Natural killer cell treated with Interleukin-12 subunit alpha and Interleukin-12 subunit beta and Interleukin-15 and Interleukin-18, amount 100 ng/mL, for 72 hours (primary cell): Measurements from ENCODE around the gene UBN2. TPM values are rescaled to one million over a fixed set of nuclear protein-coding genes. Genes with fewer than 3 reads are reported as not detected.
"Not testable (repeated sequence)": the region's sequence is repeated elsewhere in the genome, so short reads cannot be mapped to it uniquely, and the experiment has no call there.

Source experiments
- ATAC-seq, 2 donors: fragments of 150-1000 bp; cut with Tn5 transposase in 1 of 2; sonication (Bioruptor Pico), chemical (Tn5 transposase) in 1 of 2; 2 replicates each; pipeline ENCODE4 v1.10.0; 2021
- DNase-seq: peaks from one replicate; pipeline ENCODE4 v3.0.0; 2022; ENCODE audit warnings: low spot score
- H3K27ac Mint-ChIP-seq, 2 donors: 1 replicate in 1 of 2; 2 replicates in 1 of 2; pipeline ENCODE4 v1.8.0; 2022; ENCODE audit warnings: mixed read lengths in 2 of 2, mild to moderate bottlenecking in 1 of 2, moderate library complexity in 1 of 2
- H3K27me3 Mint-ChIP-seq, 2 donors: 1 replicate in 1 of 2; 2 replicates in 1 of 2; pipeline ENCODE4 v1.8.0; 2022; ENCODE audit warnings: mixed read lengths in 2 of 2
- H3K36me3 Mint-ChIP-seq: one replicate; pipeline ENCODE4 v1.8.0; 2022; ENCODE audit warnings: mixed read lengths
- H3K4me1 Mint-ChIP-seq, 2 donors: 1 replicate in 1 of 2; 2 replicates in 1 of 2; pipeline ENCODE4 v1.8.0; 2022; ENCODE audit warnings: low read depth in 2 of 2, mixed read lengths in 2 of 2, mild to moderate bottlenecking in 1 of 2
- H3K4me3 Mint-ChIP-seq: one replicate; pipeline ENCODE4 v1.8.0; 2022; ENCODE audit warnings: mixed read lengths
- H3K9me3 Mint-ChIP-seq: 2 replicates; pipeline ENCODE4 v1.8.0; 2022; ENCODE audit warnings: mixed read lengths
- total RNA-seq, 2 donors: library from RNA; stranded (reverse); gene quantifications; one replicate each; pipeline ENCODE4 v1.2.3, GENCODE V29; 2022

Gene UBN2
- 10 to 100 TPM; 14.7 to 17.9 TPM for total RNA-seq

DNA sequence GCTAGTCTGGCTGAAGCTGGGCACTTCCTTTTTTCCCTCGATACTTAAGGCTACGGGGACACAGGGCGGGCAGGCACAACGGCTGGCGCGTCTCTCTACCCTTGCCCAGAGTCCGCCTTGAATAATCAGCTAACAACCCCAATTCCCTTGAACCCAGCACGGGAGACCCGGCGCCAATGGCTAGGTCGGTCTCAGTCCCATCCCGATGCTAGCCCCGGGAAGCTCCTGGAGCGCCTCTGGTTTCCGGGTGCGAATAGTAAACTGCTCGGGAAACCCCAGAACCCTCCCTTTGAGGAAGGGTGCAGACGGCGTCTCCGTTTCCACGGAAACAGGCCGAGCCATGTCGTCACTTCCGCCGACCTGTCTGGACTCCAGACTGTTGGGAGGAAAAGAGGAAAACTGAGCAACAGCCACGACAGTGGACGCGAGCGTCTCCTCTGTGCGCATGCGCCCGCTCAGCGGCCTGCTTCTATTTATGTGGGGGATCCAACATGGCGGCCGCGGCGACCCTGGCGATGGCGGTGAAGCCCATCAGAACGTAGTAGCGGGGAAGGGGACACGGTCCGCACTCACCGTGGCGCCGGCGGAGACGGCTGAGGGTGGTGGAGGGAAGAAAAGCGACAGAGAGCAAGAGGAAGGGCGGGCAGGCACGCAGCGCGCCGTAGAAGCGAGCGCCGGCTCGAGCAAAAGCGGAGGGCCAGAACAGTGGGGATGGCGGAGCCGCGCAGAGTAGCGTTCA, at the start of gene UBN2:
Gene UBN2, plus strand, starts transcription at position 464 of the 739 bp plus-strand sequence. Its CDS starts 248 bp downstream, at position 712.
- Mint-ChIP-seq H3K27me3 (peaks cover 2 to 18% of the 10 kb centered on the region in 2 donors), H3K27ac (peak within 1 kb of the TSS; percentile 96 to 97), H3K36me3 (peaks cover 4% of the 10 kb centered on the region), H3K9me3 (no peaks in the 10 kb centered on the region), H3K4me1 (peaks cover 19 to 22% of the 10 kb centered on the region in 2 donors), H3K4me3 (peak within 1 kb of the TSS; percentile 100)
- ATAC-seq = peak; percentile 93 to 96
- DNase-seq = peak; percentile 93

DNA sequence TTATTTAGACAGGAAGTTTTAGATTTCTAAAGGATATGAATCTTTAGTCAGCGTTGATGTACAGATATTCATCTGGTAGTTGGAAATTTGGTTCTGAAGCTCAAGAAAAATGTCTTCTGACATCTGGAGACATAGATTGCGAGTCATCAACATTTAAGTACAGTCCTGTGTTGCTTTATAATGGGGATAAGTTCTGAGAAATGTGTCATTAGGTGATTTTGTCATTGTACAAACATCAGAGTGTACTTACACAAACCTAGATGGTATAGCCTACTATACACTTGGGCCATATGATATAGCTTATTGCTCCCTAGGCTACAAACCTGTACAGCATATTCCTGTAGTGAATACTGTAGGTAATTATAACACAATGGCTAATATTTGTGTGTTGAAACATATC, 49.6 kb upstream of the UBN2 start:
- H3K4me1 Mint-ChIP-seq = peaks cover 10 to 17% of the 10 kb centered on the region in 2 donors
- DNase-seq (no peak), ATAC-seq (no peak)
- peaks cover 6% of the 10 kb centered on the region for H3K36me3 Mint-ChIP-seq
- H3K27me3 Mint-ChIP-seq = no peaks in the 10 kb centered on the region
- H3K27ac Mint-ChIP-seq = no peak overlapping the region
- H3K9me3 Mint-ChIP-seq = no peaks in the 10 kb centered on the region
- H3K4me3 Mint-ChIP-seq = no peak overlapping the region

DNA sequence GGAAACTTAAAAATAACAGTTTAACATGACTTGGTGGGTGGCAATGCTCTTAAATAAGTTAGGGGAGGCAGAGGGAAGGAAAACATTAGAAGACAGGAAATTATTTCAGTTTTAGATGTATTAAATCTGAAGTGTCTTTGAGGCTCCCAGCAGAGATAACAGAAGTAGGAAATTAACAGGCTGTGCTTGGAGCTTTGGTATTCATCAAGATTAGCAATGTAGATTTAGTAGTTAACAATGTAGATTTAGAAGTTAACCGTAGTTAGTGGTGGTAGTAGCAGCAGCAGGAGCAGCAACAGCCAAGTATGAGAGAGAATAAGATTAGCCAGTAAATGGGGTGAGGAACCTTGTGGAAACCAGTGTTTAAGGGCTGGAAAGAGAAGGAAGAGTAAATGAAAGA, 48.7 kb upstream of the UBN2 start:
- Mint-ChIP-seq H3K4me3 (no peak overlapping the region), H3K4me1 (peaks cover 10 to 17% of the 10 kb centered on the region in 2 donors), H3K9me3 (no peaks in the 10 kb centered on the region), H3K27me3 (no peaks in the 10 kb centered on the region), H3K27ac (no peak overlapping the region), H3K36me3 (peaks cover 6% of the 10 kb centered on the region)
- ATAC-seq (no peak), DNase-seq (no peak)

DNA sequence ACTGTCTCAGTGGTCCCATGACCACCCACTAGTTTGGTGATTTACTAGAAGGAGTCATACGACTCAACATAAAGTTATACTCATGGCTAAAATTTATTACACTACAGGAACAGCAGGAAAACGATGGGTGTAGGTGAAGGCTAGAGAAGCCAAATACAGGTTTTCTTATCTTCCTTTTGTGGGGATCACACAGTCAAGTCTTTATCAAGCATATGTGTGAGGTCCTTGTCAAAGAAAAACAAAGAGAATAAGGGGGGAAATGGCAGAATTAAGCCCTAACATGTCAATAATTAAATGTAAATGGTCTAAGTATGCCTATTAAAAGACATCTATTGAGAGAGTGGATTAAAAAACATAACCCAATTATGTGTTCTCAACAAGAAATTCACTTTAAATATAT, 47.8 kb upstream of the UBN2 start:
- H3K4me1 Mint-ChIP-seq = peaks cover 10 to 17% of the 10 kb centered on the region in 2 donors

DNA sequence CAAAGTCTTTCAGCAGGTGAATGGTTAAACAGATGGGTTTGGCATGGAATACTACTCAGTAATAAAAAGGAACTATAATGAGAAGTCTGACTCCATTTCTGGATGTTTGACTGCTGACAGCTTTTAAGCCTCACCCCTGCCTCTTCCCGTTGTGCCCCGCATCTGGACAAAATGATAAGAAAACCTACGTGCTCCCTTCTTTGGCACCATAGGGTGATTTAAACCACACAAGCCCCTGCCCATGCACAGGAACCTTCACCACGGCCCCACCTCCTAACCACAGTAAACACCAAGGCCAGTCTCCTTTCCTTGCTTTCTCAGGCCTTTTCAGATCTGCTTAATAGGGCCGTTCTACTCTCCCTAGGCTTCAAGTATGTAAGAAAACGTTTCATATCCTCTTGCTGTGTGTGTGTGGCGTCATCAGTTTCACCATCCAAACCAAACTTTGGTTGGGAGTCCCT, 47.1 kb upstream of the UBN2 start:
- no peak overlapping the region for H3K27ac Mint-ChIP-seq
- DNase-seq (no peak), ATAC-seq (no peak)
- H3K4me3 Mint-ChIP-seq = no peak overlapping the region
- peaks cover 6% of the 10 kb centered on the region for H3K36me3 Mint-ChIP-seq
- H3K4me1 Mint-ChIP-seq = peaks cover 10 to 17% of the 10 kb centered on the region in 2 donors
- no peaks in the 10 kb centered on the region for H3K9me3 Mint-ChIP-seq
- H3K27me3 Mint-ChIP-seq = no peaks in the 10 kb centered on the region

More for the DNA sequence above, 47.8 kb upstream of the UBN2 start:
- no peaks in the 10 kb centered on the region for H3K27me3 Mint-ChIP-seq
- ATAC-seq = no peak
- no peak overlapping the region for H3K4me3 Mint-ChIP-seq
- no peaks in the 10 kb centered on the region for H3K9me3 Mint-ChIP-seq
- peaks cover 6% of the 10 kb centered on the region for H3K36me3 Mint-ChIP-seq
- no peak overlapping the region for H3K27ac Mint-ChIP-seq
- no peak for DNase-seq

DNA sequence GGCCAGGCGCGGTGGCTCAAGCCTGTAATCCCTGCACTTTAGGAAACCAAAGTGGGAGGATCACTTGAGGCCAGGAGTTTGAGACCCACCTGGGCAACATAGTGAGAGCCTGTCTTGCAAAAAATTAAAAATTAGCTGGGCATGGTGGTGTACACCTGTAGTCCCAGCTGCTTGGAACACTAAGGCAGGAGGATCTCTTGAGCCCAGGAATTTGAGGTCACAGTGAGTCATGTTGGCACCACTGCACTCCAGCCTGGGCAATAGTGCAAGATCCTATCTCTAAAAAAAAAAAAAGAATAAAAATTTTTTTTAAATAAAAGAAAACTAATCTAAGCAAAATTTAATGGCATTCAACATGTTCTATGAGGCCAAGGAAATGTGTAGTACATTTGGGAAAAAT, 44.9 kb upstream of the UBN2 start:
- peaks cover 10 to 17% of the 10 kb centered on the region in 2 donors for H3K4me1 Mint-ChIP-seq
- no peak for ATAC-seq
- no peaks in the 10 kb centered on the region for H3K9me3 Mint-ChIP-seq
- H3K27me3 Mint-ChIP-seq = no peaks in the 10 kb centered on the region
- no peak overlapping the region for H3K4me3 Mint-ChIP-seq
- no peak for DNase-seq
- H3K27ac Mint-ChIP-seq = no peak overlapping the region
- peaks cover 6% of the 10 kb centered on the region for H3K36me3 Mint-ChIP-seq

- no peak for DNase-seq
- H3K4me1 Mint-ChIP-seq = peaks cover 0 to 2% of the 10 kb centered on the region in 2 donors
Measured at GRCh38 chr7:139189357-139189756, 41.7 kb upstream of the UBN2 start.

GRCh38 chr7:139192014-139192706, 38.9 kb upstream of the UBN2 start:
- no peak overlapping the region for H3K27ac Mint-ChIP-seq
- no peaks in the 10 kb centered on the region for H3K9me3 Mint-ChIP-seq
- H3K4me1 Mint-ChIP-seq = no peaks in the 10 kb centered on the region
- H3K4me3 Mint-ChIP-seq = no peak overlapping the region
- no peak for DNase-seq
- no peaks in the 10 kb centered on the region for H3K27me3 Mint-ChIP-seq
- no peak for ATAC-seq
- H3K36me3 Mint-ChIP-seq = no peaks in the 10 kb centered on the region

More at GRCh38 chr7:139189357-139189756, 41.7 kb upstream of the UBN2 start:
- Mint-ChIP-seq H3K4me3 (no peak overlapping the region), H3K27me3 (no peaks in the 10 kb centered on the region), H3K9me3 (no peaks in the 10 kb centered on the region), H3K36me3 (no peaks in the 10 kb centered on the region), H3K27ac (no peak overlapping the region)
- no peak for ATAC-seq

DNA sequence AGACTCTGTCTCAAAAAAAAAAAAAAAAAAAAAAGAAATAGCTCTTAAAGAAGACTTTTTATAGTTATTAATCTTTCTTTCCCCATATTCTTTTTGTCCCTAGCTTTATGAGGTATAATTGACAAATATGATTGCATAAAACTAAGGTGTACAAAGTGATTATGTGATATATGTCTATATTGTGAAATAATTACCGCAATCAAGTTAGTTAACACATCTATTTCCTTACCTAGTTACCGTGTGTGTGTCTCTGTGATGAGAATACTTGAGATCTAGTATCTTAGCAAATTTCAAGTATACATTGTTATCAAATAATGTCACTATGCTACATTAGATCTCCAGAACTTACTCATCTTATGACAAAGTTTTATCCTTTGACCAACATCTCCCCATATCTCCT, 30.7 kb upstream of the UBN2 start:
- Mint-ChIP-seq H3K36me3 (peaks cover 4% of the 10 kb centered on the region), H3K27ac (no peak overlapping the region), H3K9me3 (peaks cover 3% of the 10 kb centered on the region), H3K4me1 (no peaks in the 10 kb centered on the region), H3K27me3 (peaks cover 5 to 10% of the 10 kb centered on the region in 2 donors), H3K4me3 (no peak overlapping the region)
- DNase-seq = no peak
- no peak for ATAC-seq

DNA sequence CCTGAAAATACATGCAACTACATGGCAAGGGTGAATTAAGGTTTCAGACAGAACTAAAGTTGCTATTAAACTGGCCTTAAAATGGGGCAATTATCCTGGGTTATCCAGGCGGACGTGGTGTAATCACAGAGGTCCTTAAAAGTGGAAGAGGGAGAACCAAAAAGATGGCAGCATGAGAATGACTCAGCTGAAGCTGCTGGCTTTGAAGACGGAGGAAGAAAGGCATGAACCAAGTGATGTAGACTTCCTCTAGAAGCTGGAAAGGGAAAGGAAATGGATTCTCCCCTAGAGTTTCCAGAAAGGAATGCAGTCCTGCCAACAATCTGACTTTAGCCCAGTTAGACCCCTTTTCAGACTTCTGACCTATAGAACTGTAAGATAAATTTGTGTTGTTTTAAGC, 27.0 kb upstream of the UBN2 start:
- Mint-ChIP-seq H3K4me3 (no peak overlapping the region), H3K4me1 (no peaks in the 10 kb centered on the region), H3K9me3 (peaks cover 10% of the 10 kb centered on the region), H3K36me3 (peaks cover 23% of the 10 kb centered on the region), H3K27me3 (peaks cover 13 to 38% of the 10 kb centered on the region in 2 donors), H3K27ac (no peak overlapping the region)
- DNase-seq (no peak), ATAC-seq (no peak)

DNA sequence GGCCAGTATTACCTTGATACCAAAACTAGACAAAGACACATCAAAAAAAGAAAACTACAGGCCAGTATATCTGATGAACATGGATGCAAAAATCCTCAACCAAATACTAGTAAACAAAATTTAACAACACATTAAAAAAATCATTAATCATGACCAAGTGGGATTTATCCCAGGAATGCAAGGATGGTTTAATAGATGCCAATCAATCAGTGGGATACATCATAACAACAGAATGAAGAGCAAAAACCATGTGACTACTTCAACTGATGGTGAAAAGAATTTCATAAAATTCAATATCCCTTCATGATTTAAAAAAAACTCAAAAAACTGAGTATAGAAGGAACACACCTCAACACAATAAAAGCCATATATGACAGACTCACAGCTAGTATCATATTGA, 25.2 kb upstream of the UBN2 start:
- Mint-ChIP-seq H3K4me3 (no peak overlapping the region), H3K36me3 (peaks cover 29% of the 10 kb centered on the region), H3K4me1 (no peaks in the 10 kb centered on the region), H3K27ac (no peak overlapping the region), H3K27me3 (peaks cover 26 to 49% of the 10 kb centered on the region in 2 donors), H3K9me3 (peaks cover 14% of the 10 kb centered on the region)
- DNase-seq = no peak
- no peak for ATAC-seq

DNA sequence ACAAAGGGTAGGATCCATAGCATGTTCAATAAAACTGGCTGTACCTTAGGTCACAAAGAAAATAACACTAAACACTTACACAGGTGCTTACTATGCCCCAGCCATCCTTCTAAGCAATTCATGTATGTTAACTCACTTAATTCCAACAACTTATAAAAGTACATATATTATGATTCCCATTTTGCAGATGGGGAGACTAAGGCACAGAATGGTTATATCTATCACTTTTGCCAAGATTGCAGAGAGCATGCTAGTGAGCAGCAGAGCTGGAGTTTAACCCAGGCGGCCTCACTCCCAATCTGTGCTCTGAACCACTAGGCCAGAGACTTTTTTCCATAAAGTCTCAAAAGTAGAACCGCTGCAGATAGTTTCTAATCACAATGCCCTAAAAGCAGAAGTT, 18.9 kb upstream of the UBN2 start:
- H3K27me3 Mint-ChIP-seq = peaks cover 17 to 29% of the 10 kb centered on the region in 2 donors
- peaks cover 5% of the 10 kb centered on the region for H3K9me3 Mint-ChIP-seq
- peaks cover 8% of the 10 kb centered on the region for H3K36me3 Mint-ChIP-seq
- no peaks in the 10 kb centered on the region for H3K4me1 Mint-ChIP-seq
- H3K4me3 Mint-ChIP-seq = no peak overlapping the region
- ATAC-seq = no peak
- no peak for DNase-seq
- no peak overlapping the region for H3K27ac Mint-ChIP-seq

GRCh38 chr7:139213489-139213888, 17.5 kb upstream of the UBN2 start:
- H3K27ac Mint-ChIP-seq, H3K9me3 Mint-ChIP-seq, ATAC-seq, DNase-seq, H3K4me3 Mint-ChIP-seq, H3K4me1 Mint-ChIP-seq, H3K36me3 Mint-ChIP-seq: not testable (repeated sequence)
- H3K27me3 Mint-ChIP-seq = peaks cover 14 to 22% of the 10 kb centered on the region in 2 donors

DNA sequence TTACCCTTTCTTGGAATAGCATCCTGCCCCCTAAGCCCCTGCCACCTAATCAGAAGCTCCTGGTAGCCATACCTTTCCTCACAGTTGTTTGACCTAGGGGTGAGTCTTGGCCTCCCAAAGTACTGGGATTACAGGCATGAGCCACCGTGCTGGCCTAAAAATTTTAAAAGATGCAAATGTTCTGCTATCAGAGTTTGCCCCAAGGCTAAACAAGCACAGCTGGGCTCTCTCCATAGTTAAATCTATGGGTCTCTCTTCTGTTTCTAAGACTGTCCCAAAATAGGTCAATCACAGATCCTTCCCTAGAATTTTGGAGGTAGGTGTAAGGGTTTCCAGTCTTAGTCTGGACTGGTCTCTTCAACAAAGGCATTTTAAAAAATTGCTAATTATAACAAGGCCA, 12.9 kb upstream of the UBN2 start:
- Mint-ChIP-seq H3K4me1 (no peaks in the 10 kb centered on the region), H3K27me3 (peaks cover 3 to 14% of the 10 kb centered on the region in 2 donors), H3K27ac (no peak overlapping the region), H3K36me3 (no peaks in the 10 kb centered on the region), H3K9me3 (no peaks in the 10 kb centered on the region), H3K4me3 (no peak overlapping the region)
- no peak for ATAC-seq
- DNase-seq = no peak
